ENCODE results near the gene SLC39A10. TPM values are rescaled to one million over a fixed set of nuclear protein-coding genes. Genes with fewer than 3 reads are reported as not detected.
A peak's percentile ranks its signal among the peaks of the same experiment; 100 is the strongest.

The SLC39A10 gene
- total and polyA plus RNA-seq, 9 of the 15 experiments (the other 6 are each of a cell fraction or from before 2014, with no cell fraction given) = 12.5 to 40.1 (median 23.1) TPM

- TF ChIP-seq ZNF644 (tag; IDR thresholded peaks at IDR 0.05; ENCODE audit: low read depth) (no peak), BDP1 (IDR thresholded peaks at IDR 0.05; ENCODE audit: insufficient read depth, insufficient read length) (no peak), ID3 (CRISPR knock-in tag; IDR thresholded peaks at IDR 0.05) (no peak), ID3 (tag; IDR thresholded peaks at IDR 0.05) (no peak), POU5F1 (IDR thresholded peaks at IDR 0.05; ENCODE audit: borderline replicate concordance, low read depth, low read length, partially characterized antibody) (no peak), PHTF2 (CRISPR knock-in tag; IDR thresholded peaks at IDR 0.05) (no peak), ZNF707 (CRISPR knock-in tag; conservative IDR thresholded peaks at IDR 0.05) (no peak), ZNF695 (CRISPR knock-in tag; IDR thresholded peaks at IDR 0.05) (no peak)
These were observed 2.1 kb downstream of the SLC39A10 start (continued) for GRCh38 chr2:195659114-195659513.

GRCh38 chr2:195659982-195660890 lies 3.2 kb downstream of the SLC39A10 start:
- 14% methylated on average over 6 of the region's 6 CpGs for WGBS (ENCODE audit: insufficient coverage, low coverage, missing lambda C conversion rate)
- in situ Hi-C loops (cut with MboI) = loop anchor here (10.0 to 25.0 kb wide), 2 partner anchors 335 to 402 kb away; partner anchors contain the start of gene DNAH7
- DNase-seq (ENCODE audit: extremely low read depth in 1 of 4, low spot score in 3 of 4) (peak; percentile 24 to 79 (median 30)), ATAC-seq (no peak), FAIRE-seq (peak; percentile 75)
- ChIA-PET POLR2A (interaction anchor here (0.5 to 1.3 kb wide), 4 partner anchors 12 to 341 kb away, joined by 3 read pairs; no protein-coding TSS in a partner anchor), CTCF (ENCODE audit: low intra/inter-chr PET ratio) (interaction anchor here (1.0 to 1.2 kb wide), 2 partner anchors 84 to 162 kb away, joined by 3 to 4 read pairs; no protein-coding TSS in a partner anchor)
- Histone ChIP-seq H3K9ac (ENCODE audit: insufficient read depth in 1 of 2, low read depth in 2 of 2, low read length in 2 of 2) (peak overlapping the region in 1 of 2 experiments; percentile 83; a peak in 2 of 4 replicates), H3K4me2 (ENCODE audit: insufficient read depth, low read length) (peak overlapping the region; percentile 79), H2AFZ (ENCODE audit: low read depth, low read length) (no peak overlapping the region), H3K36me3 (ENCODE audit: control insufficient read depth, insufficient read depth, low read length) (peaks cover 17% of the 10 kb centered on the region; the same call in 2 of the 3 replicates), H3K4me1 (replicated peaks in 1 of 2; ENCODE audit: control insufficient read depth in 2 of 2, insufficient read depth in 2 of 2, low read length in 2 of 2) (peaks cover 11 to 14% of the 10 kb centered on the region in 2 experiments), H3K79me2 (ENCODE audit: control insufficient read depth, insufficient read depth, low read length) (peaks cover 74% of the 10 kb centered on the region), H3K9me1 (ENCODE audit: control insufficient read depth, insufficient read depth, low read length) (no peaks in the 10 kb centered on the region), H3K27ac (ENCODE audit: extremely low read depth, low read depth, low read length) (peak overlapping the region; percentile 96), H3K9me3 (replicated peaks; ENCODE audit: control insufficient read depth, insufficient read depth, low read depth, low read length) (no peaks in the 10 kb centered on the region), H3K4me3 (peak overlapping the region; percentile 86; the same call in 1 of the 2 replicates), H3K27me3 (ENCODE audit: control insufficient read depth in 2 of 2, insufficient read depth in 2 of 2, low read length in 2 of 2) (no peaks in the 10 kb centered on the region), H4K20me1 (replicated peaks; ENCODE audit: control insufficient read depth, insufficient read depth, low read length) (no peaks in the 10 kb centered on the region)
- BruUV-seq (replicated peaks) = no TSS peak
- intact Hi-C loops (cut with micrococcal nuclease) = loop anchor here (1.0 to 10.0 kb wide), 7 partner anchors 84 to 407 kb away; partner anchors contain the start of gene DNAH7
- TF ChIP-seq REST (IDR thresholded peaks at IDR 0.05; ENCODE audit: borderline replicate concordance) (peak; percentile 54; the same call in 1 of the 2 replicates), REST (CRISPR knock-in tag; IDR thresholded peaks at IDR 0.05; ENCODE audit: low read depth) (no peak), SUPT5H (IDR thresholded peaks at IDR 0.05) (0 out of 2 replicates have a peak, but pooled peaks have one; percentile 30)

All from K562 (cell line).